CD14-positive monocyte (primary cell): ENCODE data around the gene RNF149. TPM values are rescaled to one million over a fixed set of nuclear protein-coding genes. Genes with fewer than 3 reads are reported as not detected.

Experiments used
- DNase-seq, 3 donors: peaks; one replicate each; pipeline ENCODE4 v3.0.0-alpha.2; 2011 to 2022
- H2AFZ ChIP-seq: 2 replicates; pipeline ENCODE4 v1.6.0; 2012; ENCODE audit warnings: mild to moderate bottlenecking, low read depth, low read length, inconsistent platforms; ENCODE audit not compliant: insufficient read depth, poor library complexity, severe bottlenecking
- H3K27ac ChIP-seq, 2 donors: 1 replicate in 1 of 2; 2 replicates in 1 of 2; pipeline ENCODE4 v1.5.1; 2012 to 2013; ENCODE audit warnings: low read length in 2 of 2, control low read depth in 1 of 2, inconsistent platforms in 1 of 2, low read depth in 1 of 2, mild to moderate bottlenecking in 1 of 2
- H3K27me3 ChIP-seq, 2 donors: one replicate each; pipeline versions ENCODE4 v1.6.0 to v1.6.1; 2011 to 2013; ENCODE audit warnings: low read length in 2 of 2; ENCODE audit not compliant: control insufficient read depth in 2 of 2, insufficient read depth in 2 of 2
- H3K36me3 ChIP-seq, 2 donors: replicated peaks in 1 of 2; 1 replicate in 1 of 2; 2 replicates in 1 of 2; pipeline versions ENCODE4 v1.5.1 to v1.6.1; 2012 to 2013; ENCODE audit warnings: low read length in 2 of 2, control low read depth in 1 of 2, inconsistent platforms in 1 of 2, mild to moderate bottlenecking in 1 of 2; ENCODE audit not compliant: insufficient read depth in 2 of 2, control insufficient read depth in 1 of 2
- H3K4me1 ChIP-seq, 2 donors: 1 replicate in 1 of 2; 2 replicates in 1 of 2; pipeline versions ENCODE4 v1.5.1 to v1.6.1; 2012 to 2013; ENCODE audit warnings: low read length in 2 of 2, control low read depth in 1 of 2, inconsistent platforms in 1 of 2, mild to moderate bottlenecking in 1 of 2, moderate library complexity in 1 of 2; ENCODE audit not compliant: insufficient read depth in 2 of 2, control insufficient read depth in 1 of 2
- H3K4me2 ChIP-seq: replicated peaks from 2 replicates; pipeline ENCODE3; 2012; ENCODE audit warnings: low read length, moderate library complexity, mild to moderate bottlenecking; ENCODE audit not compliant: poor library complexity, severe bottlenecking; ENCODE audit errors: extremely low read depth
- H3K4me3 ChIP-seq, 3 experiments: fragments of 200-600 bp in 1 of 3; sonication (generic) in 1 of 3; replicated peaks in 1 of 3; 1 replicate in 2 of 3; 2 replicates in 1 of 3; pipeline ENCODE4 v1.5.1; 2011 to 2013; ENCODE audit warnings: low read length in 3 of 3, mild to moderate bottlenecking in 3 of 3, control low read depth in 2 of 3, low read depth in 2 of 3, inconsistent platforms in 1 of 3, moderate library complexity in 1 of 3
- H3K79me2 ChIP-seq: 2 replicates; pipeline ENCODE4 v1.6.0; 2012; ENCODE audit warnings: mild to moderate bottlenecking, control low read depth, inconsistent platforms, low read length, moderate library complexity; ENCODE audit not compliant: insufficient read depth
- H3K9ac ChIP-seq: 2 replicates; pipeline ENCODE4 v1.6.0; 2017; ENCODE audit warnings: low read length, mild to moderate bottlenecking; ENCODE audit not compliant: insufficient read depth, poor library complexity, severe bottlenecking
- H3K9me3 ChIP-seq, 2 donors: replicated peaks in 1 of 2; 1 replicate in 1 of 2; 2 replicates in 1 of 2; pipeline versions ENCODE4 v1.5.1 to v1.6.1; 2012 to 2013; ENCODE audit warnings: low read length in 2 of 2, control low read depth in 1 of 2; ENCODE audit not compliant: control insufficient read depth in 1 of 2, insufficient read depth in 1 of 2
- H4K20me1 ChIP-seq: 2 replicates; pipeline ENCODE4 v1.6.0; 2012; ENCODE audit warnings: mild to moderate bottlenecking, low read length, control low read depth, moderate library complexity; ENCODE audit not compliant: insufficient read depth
- H3K27ac Mint-ChIP-seq, 7 donors: one replicate each; pipeline ENCODE4 v1.8.0; 2020; ENCODE audit warnings: mild to moderate bottlenecking in 7 of 7, mixed read lengths in 7 of 7, moderate library complexity in 6 of 7, inconsistent platforms in 2 of 7
- H3K27me3 Mint-ChIP-seq, 3 donors: one replicate each; pipeline ENCODE4 v1.8.0; 2021 to 2022; ENCODE audit warnings: low read depth in 3 of 3, mild to moderate bottlenecking in 3 of 3, mixed read lengths in 3 of 3, moderate library complexity in 3 of 3, inconsistent platforms in 1 of 3
- H3K36me3 Mint-ChIP-seq, 2 donors: one replicate each; pipeline ENCODE4 v1.8.0; 2020; ENCODE audit warnings: mixed read lengths in 2 of 2, inconsistent platforms in 1 of 2, mild to moderate bottlenecking in 1 of 2
- H3K4me1 Mint-ChIP-seq: one replicate; pipeline ENCODE4 v1.8.0; 2020; ENCODE audit warnings: mild to moderate bottlenecking, mixed read lengths
- H3K4me3 Mint-ChIP-seq, 2 donors: one replicate each; pipeline ENCODE4 v1.8.0; 2020; ENCODE audit warnings: mild to moderate bottlenecking in 2 of 2, mixed read lengths in 2 of 2, moderate library complexity in 1 of 2
- H3K9me3 Mint-ChIP-seq, 7 donors: one replicate each; pipeline ENCODE4 v1.8.0; 2020 to 2022; ENCODE audit warnings: mixed read lengths in 7 of 7, mild to moderate bottlenecking in 6 of 7, moderate library complexity in 6 of 7, inconsistent platforms in 2 of 7
- WGBS: methylation state at CpG from one replicate; pipeline ENCODE4 v1.1.5; 2013; ENCODE audit warnings: missing lambda C conversion rate; ENCODE audit not compliant: insufficient coverage; 5-methylcytosine and 5-hydroxymethylcytosine counted together
- intact Hi-C, 2 donors: fragments of 100-400 bp; cut with micrococcal nuclease; formaldehyde crosslinking; loops; one replicate each; pipeline versions ENCODE4 v1.15.0 to v1.15.1; 2023
- polyA plus RNA-seq, 3 donors: library from polyadenylated mRNA; depleted of rRNA in 1 of 3; unstranded in 2 of 3; stranded (reverse) in 1 of 3; fragments of 300-500 nt in 2 of 3; fragments of >200 nt in 1 of 3; fragmentation: Illumina TruSeq in 2 of 3; gene quantifications; 1 replicate in 2 of 3; 2 replicates in 1 of 3; pipeline ENCODE4 v1.2.3, GENCODE V29; 2012 to 2021
- TF ChIP-seq, protein P1 (sequence below): fragments of 200-600 bp; IDR thresholded peaks from one replicate; pipeline ENCODE4 v1.8.0; 2022; ENCODE audit warnings: antibody characterized with exemption, mild to moderate bottlenecking

The RNF149 gene
- polyA plus RNA-seq, 3 donors: 112 to 148 (median 141) TPM

DNA sequence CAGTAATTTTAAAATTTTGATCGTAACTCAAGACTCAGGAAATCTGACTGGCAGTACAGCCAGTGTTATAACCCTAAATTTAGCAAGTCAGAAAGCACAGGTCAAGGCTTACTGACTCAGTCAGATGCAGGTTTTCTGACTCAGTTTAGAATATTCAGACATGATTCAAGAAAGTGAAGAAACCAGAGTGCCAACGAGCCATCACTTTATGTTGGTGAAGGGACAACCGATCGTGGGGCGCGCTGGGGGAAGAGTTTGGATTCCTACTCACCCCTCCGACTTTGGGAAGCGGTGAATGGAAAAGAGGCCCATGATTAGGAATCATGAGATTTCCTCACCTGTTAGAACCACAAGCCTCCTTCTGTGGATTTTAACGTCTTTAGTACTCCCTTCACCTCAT, 998 bp downstream of the RNF149 start:
- no peaks in the 10 kb centered on the region for H3K27me3 ChIP-seq
- 50% methylated on average over 2 of the region's 9 CpGs for WGBS
- peaks cover 55% of the 10 kb centered on the region for H4K20me1 ChIP-seq
- no peaks in the 10 kb centered on the region for H3K9me3 ChIP-seq
- Mint-ChIP-seq H3K36me3 (peaks cover 33 to 44% of the 10 kb centered on the region in 2 donors), H3K27me3 (peaks cover 0 to 5% (median 0%) of the 10 kb centered on the region in 3 donors), H3K27ac (peak overlapping the region; percentile 92 to 99 (median 95)), H3K9me3 (peaks cover 0 to 2% (median 0%) of the 10 kb centered on the region in 7 donors), H3K4me1 (peaks cover 74% of the 10 kb centered on the region), H3K4me3 (peak overlapping the region; percentile 94 to 98)
- H3K4me1 ChIP-seq: peaks cover 68 to 76% of the 10 kb centered on the region in 2 donors
- peak overlapping the region; percentile 95 for H3K4me2 ChIP-seq
- intact Hi-C loops: loop anchor here (5.0 kb wide), 1 partner anchor 55 kb away; the partner anchor contains the start of gene CNOT11 (in 2 of the 2)
- DNase-seq: peak in 2 of 3 donors; percentile 32 to 69
- H3K4me3 ChIP-seq: peak overlapping the region; percentile 91 to 98 (median 98)
- no peak overlapping the region for H2AFZ ChIP-seq
- H3K9ac ChIP-seq: peak overlapping the region; percentile 98
- H3K79me2 ChIP-seq: peaks cover 59% of the 10 kb centered on the region
- H3K36me3 ChIP-seq: peaks cover 15 to 41% of the 10 kb centered on the region in 2 donors
- peak overlapping the region; percentile 94 to 96 for H3K27ac ChIP-seq
- TF ChIP-seq, protein P1, sequence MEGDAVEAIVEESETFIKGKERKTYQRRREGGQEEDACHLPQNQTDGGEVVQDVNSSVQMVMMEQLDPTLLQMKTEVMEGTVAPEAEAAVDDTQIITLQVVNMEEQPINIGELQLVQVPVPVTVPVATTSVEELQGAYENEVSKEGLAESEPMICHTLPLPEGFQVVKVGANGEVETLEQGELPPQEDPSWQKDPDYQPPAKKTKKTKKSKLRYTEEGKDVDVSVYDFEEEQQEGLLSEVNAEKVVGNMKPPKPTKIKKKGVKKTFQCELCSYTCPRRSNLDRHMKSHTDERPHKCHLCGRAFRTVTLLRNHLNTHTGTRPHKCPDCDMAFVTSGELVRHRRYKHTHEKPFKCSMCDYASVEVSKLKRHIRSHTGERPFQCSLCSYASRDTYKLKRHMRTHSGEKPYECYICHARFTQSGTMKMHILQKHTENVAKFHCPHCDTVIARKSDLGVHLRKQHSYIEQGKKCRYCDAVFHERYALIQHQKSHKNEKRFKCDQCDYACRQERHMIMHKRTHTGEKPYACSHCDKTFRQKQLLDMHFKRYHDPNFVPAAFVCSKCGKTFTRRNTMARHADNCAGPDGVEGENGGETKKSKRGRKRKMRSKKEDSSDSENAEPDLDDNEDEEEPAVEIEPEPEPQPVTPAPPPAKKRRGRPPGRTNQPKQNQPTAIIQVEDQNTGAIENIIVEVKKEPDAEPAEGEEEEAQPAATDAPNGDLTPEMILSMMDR: no peak

DNA sequence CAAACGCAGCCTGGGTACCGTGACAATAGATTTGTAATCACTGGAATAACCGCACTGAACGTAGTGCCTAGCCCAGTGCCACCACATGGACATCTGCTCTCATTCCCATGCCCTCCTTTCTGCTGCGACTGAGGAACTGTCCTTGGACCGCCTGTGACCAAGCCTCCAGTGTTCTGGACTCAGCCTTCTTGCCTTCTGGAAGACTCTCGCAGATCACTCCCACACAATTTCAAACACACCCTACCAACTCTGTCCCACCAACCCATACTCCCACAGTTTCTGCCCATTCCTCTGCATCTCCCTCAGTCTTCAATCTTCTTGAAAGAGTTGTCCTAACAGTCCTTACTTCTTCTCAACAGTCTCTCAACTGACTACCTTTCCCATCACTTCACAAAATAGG, 2.1 kb downstream of the RNF149 start:
- Histone ChIP-seq H3K9ac (peak overlapping the region; percentile 98), H3K4me1 (peaks cover 69 to 77% of the 10 kb centered on the region in 2 donors), H3K9me3 (no peaks in the 10 kb centered on the region), H3K79me2 (peaks cover 70% of the 10 kb centered on the region), H3K36me3 (peaks cover 23 to 51% of the 10 kb centered on the region in 2 donors), H2AFZ (no peak overlapping the region), H3K4me2 (peak overlapping the region; percentile 95), H3K27ac (peak overlapping the region; percentile 65 to 96), H3K4me3 (peak overlapping the region; percentile 91 to 98 (median 98)), H3K27me3 (no peaks in the 10 kb centered on the region), H4K20me1 (peaks cover 65% of the 10 kb centered on the region)
- Mint-ChIP-seq H3K9me3 (peaks cover 0 to 2% (median 0%) of the 10 kb centered on the region in 7 donors), H3K4me1 (peaks cover 76% of the 10 kb centered on the region), H3K27ac (peak overlapping the region; percentile 92 to 99 (median 95)), H3K36me3 (peaks cover 43 to 54% of the 10 kb centered on the region in 2 donors), H3K4me3 (peak overlapping the region; percentile 94 to 98), H3K27me3 (peaks cover 0 to 5% (median 0%) of the 10 kb centered on the region in 3 donors)
- TF ChIP-seq, protein P1: no peak
- DNase-seq: peak in 1 of 3 donors; percentile 19
- WGBS: 72% methylated on average over 6 of the region's 7 CpGs
- intact Hi-C loops: loop anchor here (5.0 kb wide), 1 partner anchor 54 kb away; the partner anchor contains the start of gene CNOT11 (in 2 of the 2)
